GM19025 (cell line): ENCODE data around the gene SNRNP48.

Source experiments
- ATAC-seq: cut with Tn5 transposase; IDR thresholded peaks from one replicate; pipeline ENCODE4 v1.9.1; 2021; ENCODE audit warnings: mild to moderate bottlenecking, low read depth, moderate library complexity; ENCODE audit not compliant: unreplicated experiment

SNRNP48 gene

DNA sequence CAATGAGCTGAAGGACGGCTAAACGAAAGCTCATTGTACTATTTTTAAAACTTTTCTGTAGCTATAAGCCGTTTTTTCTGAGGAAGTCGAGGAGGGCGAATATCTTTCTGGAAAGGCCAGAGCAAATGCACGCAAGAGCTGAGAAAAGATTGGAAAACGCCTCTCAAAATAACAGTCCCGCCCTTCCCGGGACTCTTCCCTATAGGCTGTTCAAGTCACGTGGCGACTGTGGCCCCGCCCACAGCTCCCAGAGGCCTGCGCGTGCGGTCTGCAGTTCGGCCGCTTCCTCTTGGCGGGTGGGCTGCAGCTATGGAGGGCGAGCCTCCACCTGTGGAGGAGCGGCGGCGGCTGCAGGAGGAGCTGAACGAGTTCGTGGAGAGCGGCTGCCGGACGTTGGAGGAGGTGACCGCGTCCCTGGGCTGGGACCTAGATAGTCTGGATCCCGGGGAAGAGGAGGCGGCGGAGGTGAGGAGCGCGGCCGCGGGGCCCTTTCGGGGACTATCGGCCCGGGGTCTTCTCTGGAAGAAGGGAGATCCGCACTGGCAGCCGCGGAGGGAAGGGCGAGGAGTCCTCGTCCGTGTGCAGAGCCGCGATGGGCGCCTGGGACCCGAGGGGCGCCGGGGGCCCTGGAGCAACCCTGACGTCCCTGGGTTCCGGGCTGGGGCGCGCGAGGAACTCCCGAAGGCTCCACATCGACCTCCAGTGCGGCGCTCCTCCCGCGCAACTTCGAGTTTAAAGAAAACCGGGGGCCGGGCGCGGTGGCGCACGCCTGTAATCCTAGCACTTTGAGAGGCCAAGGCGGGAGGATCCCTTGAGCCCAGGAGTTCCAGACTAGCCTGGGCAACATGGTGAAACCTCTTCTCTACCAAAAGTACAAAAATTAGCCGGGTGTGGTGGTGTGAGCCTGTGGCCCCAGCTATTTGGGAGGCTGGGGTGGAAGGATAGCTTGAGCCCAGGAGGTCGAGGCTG is at the start of gene SNRNP48:
SNRNP48 (plus strand) TSS at position 250 of the 969 bp plus-strand sequence; CDS start at position 310, 60 bp downstream.
- ATAC-seq, result peak; percentile 100

DNA sequence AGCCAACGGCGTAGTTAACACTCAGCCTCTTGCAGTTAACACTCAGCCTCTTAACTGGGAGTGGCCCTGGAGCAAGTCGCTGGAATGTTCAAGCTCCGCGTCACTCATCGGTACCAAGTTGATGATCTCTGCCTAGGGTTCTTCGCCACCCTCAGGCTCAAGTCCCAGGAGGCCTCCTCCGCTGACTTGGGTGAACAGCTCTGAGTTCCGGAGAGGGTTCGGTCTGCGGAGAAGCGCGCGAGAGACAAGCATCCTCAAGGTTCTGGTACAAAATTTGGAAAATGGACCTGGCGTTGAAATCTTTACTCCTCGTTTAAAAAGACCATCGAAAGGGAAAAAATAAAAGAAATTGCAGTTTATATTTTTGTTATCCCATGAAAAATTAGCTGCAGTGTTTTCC is 49.4 kb upstream of the SNRNP48 start:
- ATAC-seq, result no peak

- no peak for ATAC-seq
Observed at GRCh38 chr6:7541175-7542064, 48.6 kb upstream of the SNRNP48 start, which contains the start of gene DSP. DSP (plus strand) TSS chr6:7541671; CDS start chr6:7541916, 245 bp downstream.

DNA sequence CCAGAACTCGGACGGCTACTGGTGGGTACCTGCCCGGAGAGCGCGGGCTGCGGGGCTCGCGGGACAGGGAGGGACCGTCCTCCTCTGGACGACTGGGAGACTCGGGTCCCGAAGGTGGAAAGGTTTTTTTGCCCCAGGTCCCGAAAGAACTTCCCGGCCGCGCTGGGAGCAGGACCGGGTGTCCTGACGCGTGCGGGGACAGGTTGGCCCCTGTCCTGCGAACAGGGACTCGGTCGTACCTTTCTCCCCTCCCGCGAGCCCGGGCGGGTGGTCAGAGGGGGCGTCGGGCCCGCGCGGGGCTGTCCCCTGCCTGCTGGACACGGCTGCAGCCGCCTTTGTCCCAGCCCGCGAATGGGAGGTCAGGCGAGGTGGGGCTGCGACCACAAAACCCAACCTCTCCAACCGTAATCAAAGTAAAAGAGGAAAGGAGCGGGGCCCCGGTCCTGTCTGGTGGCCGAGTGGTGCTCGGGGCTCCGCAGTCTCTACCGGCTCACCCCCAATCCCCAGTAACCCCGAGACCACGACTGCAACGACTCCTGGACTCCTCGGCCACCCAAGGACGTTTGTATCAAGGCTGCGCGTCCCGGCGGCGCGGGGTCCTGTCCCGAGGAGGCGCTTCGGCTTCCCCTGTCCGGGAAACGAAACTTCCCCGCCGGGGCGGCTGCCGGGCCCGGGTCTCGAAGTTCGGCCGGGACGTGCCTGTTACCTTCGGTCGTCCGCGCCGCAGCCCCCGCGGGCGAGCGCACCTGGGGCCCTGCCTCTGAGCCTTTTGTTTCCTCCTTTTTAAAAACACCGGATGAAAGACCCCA is 47.7 kb upstream of the SNRNP48 start:
- ATAC-seq, result no peak

GRCh38 chr6:7542874-7543624 is 46.9 kb upstream of the SNRNP48 start:
- no peak for ATAC-seq

DNA sequence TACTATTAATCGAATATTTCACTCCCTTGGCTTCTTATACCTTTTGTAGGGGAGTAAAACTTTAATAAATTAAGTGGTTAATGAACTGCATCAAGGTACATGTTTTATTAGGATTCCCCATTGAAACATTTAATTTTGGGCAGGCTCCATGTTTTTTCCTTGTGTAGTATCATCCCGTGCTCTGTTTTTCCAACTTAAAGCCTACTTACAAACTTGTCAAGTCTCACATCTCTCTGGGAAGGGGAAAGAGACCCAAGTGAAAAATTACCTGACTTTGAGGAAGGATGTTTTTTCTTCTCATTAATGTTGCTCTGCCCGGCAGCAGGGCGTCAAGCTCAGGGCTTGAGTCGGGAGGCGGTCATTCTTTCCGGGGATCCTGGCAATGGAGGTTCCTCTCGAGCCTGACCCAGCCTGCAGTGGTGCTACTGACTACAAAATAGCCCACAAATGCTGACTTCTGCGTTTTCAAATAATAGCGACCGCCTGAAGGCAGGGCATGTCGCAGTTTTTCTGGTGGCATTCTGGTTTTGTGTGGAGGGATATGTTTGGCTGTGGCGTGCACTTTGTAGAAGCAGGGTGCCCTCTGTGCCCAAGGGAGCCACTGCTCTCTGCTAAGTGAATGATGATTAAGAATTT is 46.1 kb upstream of the SNRNP48 start:
- no peak for ATAC-seq

GRCh38 chr6:7544597-7544996 is 45.4 kb upstream of the SNRNP48 start:
- ATAC-seq, result no peak

DNA sequence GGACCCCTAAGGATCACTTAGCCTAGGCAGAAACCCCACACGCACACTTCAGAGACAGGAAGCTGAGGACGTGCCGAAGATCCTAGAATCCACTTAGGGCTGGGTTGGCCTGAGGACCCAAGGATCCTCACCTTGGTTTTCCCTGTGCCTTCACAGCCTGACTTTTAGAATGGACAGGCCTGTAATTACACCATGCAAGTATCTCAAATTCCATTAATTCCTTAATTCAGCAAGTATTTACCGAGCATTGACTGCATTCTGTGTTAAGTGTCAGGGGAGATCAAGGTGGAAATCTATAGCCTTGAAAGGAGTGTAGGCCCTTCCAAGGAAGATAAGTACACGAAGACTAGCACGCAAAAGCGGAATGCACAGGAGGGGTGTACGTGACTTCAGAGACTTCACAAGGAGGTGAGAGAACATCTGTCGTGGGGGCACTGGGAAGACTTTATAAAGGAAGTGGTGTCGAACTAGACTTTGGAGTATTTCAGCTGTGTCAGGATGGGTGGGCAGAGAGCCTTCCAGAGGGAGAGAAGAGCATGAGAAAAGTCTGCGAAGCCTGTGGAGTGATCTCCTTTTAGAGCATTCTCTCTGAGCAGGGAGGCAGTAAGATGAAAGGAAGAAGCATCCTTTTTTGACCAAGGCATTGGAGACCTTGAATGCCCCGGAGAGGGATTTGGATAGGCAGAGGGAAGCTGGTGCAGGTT is 44.5 kb upstream of the SNRNP48 start:
- no peak for ATAC-seq

DNA sequence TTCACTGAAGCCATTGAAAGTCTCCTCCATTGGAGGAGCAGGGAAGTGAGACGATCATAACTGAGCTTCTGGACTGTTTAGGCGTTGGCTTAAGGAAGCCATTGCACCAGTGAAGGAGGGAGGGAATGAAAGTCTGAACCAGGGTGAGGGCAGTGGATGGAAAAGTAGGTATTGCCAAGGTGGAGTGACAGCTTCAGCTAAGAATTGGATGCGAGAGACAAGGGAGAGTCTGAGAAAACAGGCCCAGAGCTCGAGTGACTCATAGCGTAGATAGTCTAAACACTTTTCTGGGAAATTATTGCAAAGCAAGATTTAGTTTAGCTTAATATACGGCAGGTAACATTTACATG is 44.0 kb upstream of the SNRNP48 start:
- ATAC-seq, result no peak

GRCh38 chr6:7546383-7546782 is 43.6 kb upstream of the SNRNP48 start:
- ATAC-seq, result no peak

- no peak for ATAC-seq
Observed at GRCh38 chr6:7546896-7547295, 43.1 kb upstream of the SNRNP48 start.

DNA sequence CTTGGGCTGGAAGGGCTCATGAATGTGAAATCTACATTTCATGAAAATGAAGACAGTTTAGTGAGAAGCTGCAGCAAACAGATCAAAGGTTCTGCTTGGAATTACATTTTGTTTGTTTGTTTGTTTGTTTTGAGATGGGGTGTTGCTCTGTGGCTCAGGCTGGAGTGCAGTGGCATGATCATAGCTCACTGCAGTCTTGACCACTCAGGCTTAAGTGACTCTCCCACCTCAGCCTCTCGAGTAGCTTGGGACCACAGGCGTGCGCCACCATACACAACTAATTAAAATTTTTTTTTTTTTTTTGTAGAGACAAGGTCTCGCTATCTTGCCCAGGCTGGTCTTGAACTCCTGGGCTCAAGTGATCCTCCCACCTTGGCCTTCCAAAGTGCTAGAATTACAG is 42.7 kb upstream of the SNRNP48 start:
- no peak for ATAC-seq

DNA sequence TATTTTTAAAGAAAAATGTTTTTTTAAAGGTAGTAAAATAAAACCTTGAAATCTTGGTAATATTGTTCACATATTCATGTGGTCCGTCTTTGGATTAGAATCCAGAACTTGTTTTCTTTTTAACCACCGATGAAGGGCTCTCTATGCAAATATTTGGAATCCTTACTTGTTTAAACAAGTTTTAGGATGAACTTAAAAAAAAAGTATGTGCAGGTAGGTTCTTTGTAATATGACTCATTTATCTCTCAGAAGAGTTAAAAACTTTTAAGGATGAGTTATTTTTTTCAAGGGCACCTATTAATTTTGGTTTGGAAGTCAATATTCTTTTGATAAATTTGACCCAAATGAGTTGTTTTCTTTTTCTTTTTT is 39.6 kb upstream of the SNRNP48 start:
- ATAC-seq, result no peak

GRCh38 chr6:7554533-7555275 is 35.3 kb upstream of the SNRNP48 start:
- no peak for ATAC-seq

DNA sequence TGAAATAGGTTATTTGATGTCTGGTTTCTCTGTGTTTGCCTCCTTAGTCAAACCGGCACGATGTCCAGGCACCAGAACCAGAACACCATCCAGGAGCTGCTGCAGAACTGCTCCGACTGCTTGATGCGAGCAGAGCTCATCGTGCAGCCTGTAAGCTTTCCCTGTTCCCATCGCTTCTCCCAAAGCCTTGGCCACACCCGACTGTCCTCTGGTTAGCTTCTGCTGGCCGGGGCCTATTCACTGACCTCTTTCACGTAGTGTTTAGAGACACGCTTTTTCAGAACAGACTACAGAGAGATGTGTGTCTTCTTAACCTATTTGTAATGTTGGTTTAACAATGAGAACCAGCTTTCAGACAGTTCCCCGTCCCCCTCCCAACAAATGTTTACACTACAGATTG is 34.3 kb upstream of the SNRNP48 start:
- no peak for ATAC-seq

- no peak for ATAC-seq
Observed at GRCh38 chr6:7556394-7557106, 33.4 kb upstream of the SNRNP48 start.

DNA sequence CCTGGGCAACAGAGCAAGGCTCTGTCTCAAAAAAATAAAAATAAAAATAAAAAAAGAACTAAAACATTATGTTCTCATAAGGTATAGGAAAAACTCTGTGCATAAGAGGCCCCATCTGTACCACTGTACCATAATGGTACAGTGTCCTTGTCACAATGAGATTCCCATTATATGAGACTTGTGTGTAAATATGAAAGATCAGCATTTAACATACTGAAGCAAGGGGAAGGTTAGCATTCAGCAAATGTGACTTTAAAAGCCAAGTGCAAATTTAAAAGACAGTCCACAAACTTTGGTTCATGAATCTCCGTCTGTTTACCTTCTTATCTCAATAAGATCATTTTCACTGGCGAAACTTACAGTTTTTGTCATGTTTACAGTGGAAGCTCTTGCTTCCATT is 32.3 kb upstream of the SNRNP48 start:
- ATAC-seq, result no peak
